H9 (cell line): Measurements from ENCODE around the gene KCNQ2. TPM values are rescaled to one million over a fixed set of nuclear protein-coding genes. Genes with fewer than 3 reads are reported as not detected.

Source experiments
- DNase-seq: peaks from one replicate; pipeline ENCODE4 v3.0.0-alpha.2; 2017
- H2AFZ ChIP-seq: one replicate; pipeline ENCODE4 v1.6.1; 2013; ENCODE audit warnings: mild to moderate bottlenecking, low read length, control low read depth, moderate library complexity
- H2AK5ac ChIP-seq: 2 replicates; pipeline ENCODE4 v1.6.1; 2013; ENCODE audit warnings: low read length, control low read depth, mixed read lengths; ENCODE audit not compliant: insufficient read length
- H2BK120ac ChIP-seq: one replicate; pipeline ENCODE4 v1.6.1; 2013; ENCODE audit warnings: low read depth, mild to moderate bottlenecking, low read length, control low read depth, inconsistent platforms; ENCODE audit not compliant: poor library complexity, severe bottlenecking
- H2BK12ac ChIP-seq: 2 replicates; pipeline ENCODE4 v1.6.1; 2013; ENCODE audit warnings: low read length, control low read depth, mixed read lengths, low read depth; ENCODE audit not compliant: insufficient read length
- H2BK15ac ChIP-seq: 2 replicates; pipeline ENCODE4 v1.6.1; 2013; ENCODE audit warnings: low read depth, low read length, control low read depth
- H2BK20ac ChIP-seq: one replicate; pipeline ENCODE4 v1.6.1; 2013; ENCODE audit warnings: low read depth, mild to moderate bottlenecking, low read length, control low read depth, inconsistent platforms; ENCODE audit not compliant: poor library complexity, severe bottlenecking
- H2BK5ac ChIP-seq: 2 replicates; pipeline ENCODE4 v1.6.1; 2013; ENCODE audit warnings: low read length, control low read depth, mixed read lengths; ENCODE audit not compliant: insufficient read length
- H3K14ac ChIP-seq: 2 replicates; pipeline ENCODE4 v1.6.1; 2013; ENCODE audit warnings: low read length, control low read depth; ENCODE audit not compliant: insufficient read depth
- H3K18ac ChIP-seq: 2 replicates; pipeline ENCODE4 v1.6.1; 2013; ENCODE audit warnings: low read depth, mild to moderate bottlenecking, mixed read lengths, low read length, control low read depth; ENCODE audit not compliant: insufficient read length
- H3K23ac ChIP-seq: 2 replicates; pipeline ENCODE4 v1.6.1; 2013; ENCODE audit warnings: low read length, control low read depth, mixed read lengths, low read depth; ENCODE audit not compliant: insufficient read length
- H3K23me2 ChIP-seq: 2 replicates; pipeline ENCODE4 v1.6.1; 2013; ENCODE audit warnings: low read depth, mild to moderate bottlenecking, mixed read lengths, low read length, control low read depth; ENCODE audit not compliant: insufficient read length, poor library complexity, severe bottlenecking
- H3K27ac ChIP-seq: 2 replicates; pipeline ENCODE4 v1.5.1; 2013; ENCODE audit warnings: low read length, control low read depth, mixed read lengths, low read depth; ENCODE audit not compliant: insufficient read length
- H3K27me3 ChIP-seq: 2 replicates; pipeline ENCODE4 v1.6.1; 2013; ENCODE audit warnings: low read length, control low read depth, inconsistent platforms; ENCODE audit not compliant: insufficient read depth
- H3K4ac ChIP-seq: 2 replicates; pipeline ENCODE4 v1.6.1; 2013; ENCODE audit warnings: low read depth, mild to moderate bottlenecking, control low read depth, inconsistent platforms, low read length, moderate library complexity
- H3K4me1 ChIP-seq: 2 replicates; pipeline ENCODE4 v1.6.1; 2013; ENCODE audit warnings: low read length, control low read depth, inconsistent platforms; ENCODE audit not compliant: insufficient read depth
- H3K4me2 ChIP-seq: 2 replicates; pipeline ENCODE4 v1.6.1; 2013; ENCODE audit warnings: low read length, control low read depth, mixed read lengths; ENCODE audit not compliant: insufficient read length, insufficient read depth
- H3K56ac ChIP-seq: 2 replicates; pipeline ENCODE4 v1.6.1; 2013; ENCODE audit warnings: low read depth, mild to moderate bottlenecking, mixed read lengths, low read length, control low read depth; ENCODE audit not compliant: insufficient read length
- H3K79me1 ChIP-seq: 2 replicates; pipeline ENCODE4 v1.6.1; 2013; ENCODE audit warnings: low read depth, mild to moderate bottlenecking, moderate library complexity, low read length, control low read depth, inconsistent platforms; ENCODE audit not compliant: insufficient read depth, poor library complexity, severe bottlenecking
- H3K79me2 ChIP-seq: 2 replicates; pipeline ENCODE4 v1.6.1; 2013; ENCODE audit warnings: low read length, control low read depth, inconsistent platforms; ENCODE audit not compliant: insufficient read depth
- H3K9ac ChIP-seq: 2 replicates; pipeline ENCODE4 v1.6.1; 2013; ENCODE audit warnings: low read length, control low read depth, mixed read lengths; ENCODE audit not compliant: insufficient read length; ENCODE audit errors: extremely low read depth
- H3K9me3 ChIP-seq: one replicate; pipeline ENCODE4 v1.6.1; 2013; ENCODE audit warnings: low read depth, low read length, inconsistent platforms; ENCODE audit not compliant: control insufficient read depth
- H3T11ph ChIP-seq: one replicate; pipeline ENCODE4 v1.6.1; 2013; ENCODE audit warnings: mild to moderate bottlenecking, low read length, control low read depth, inconsistent platforms
- H4K20me1 ChIP-seq: one replicate; pipeline ENCODE4 v1.6.1; 2013; ENCODE audit not compliant: control insufficient read depth, insufficient read length, insufficient read depth
- H4K5ac ChIP-seq: 2 replicates; pipeline ENCODE4 v1.6.1; 2013; ENCODE audit warnings: low read depth, mild to moderate bottlenecking, mixed read lengths, low read length, control low read depth; ENCODE audit not compliant: insufficient read length
- H4K8ac ChIP-seq: replicated peaks from 2 replicates; pipeline ENCODE4 v1.6.1; 2013; ENCODE audit warnings: low read length, control low read depth, mixed read lengths, low read depth; ENCODE audit not compliant: insufficient read length
- H4K91ac ChIP-seq: 2 replicates; pipeline ENCODE4 v1.6.1; 2013; ENCODE audit warnings: low read depth, mild to moderate bottlenecking, moderate library complexity, mixed read lengths, low read length, control low read depth; ENCODE audit not compliant: insufficient read length
- H3K27ac Mint-ChIP-seq, 3 experiments: 2 replicates in 2 of 3; 3 replicates in 1 of 3; pipeline ENCODE4 v1.8.0; 2020 to 2021; ENCODE audit warnings: mixed read lengths in 3 of 3, mild to moderate bottlenecking in 1 of 3, moderate library complexity in 1 of 3
- H3K27me3 Mint-ChIP-seq: 2 replicates; pipeline ENCODE4 v1.8.0; 2021; ENCODE audit warnings: low read depth, mild to moderate bottlenecking, moderate library complexity, mixed read lengths
- H3K36me3 Mint-ChIP-seq, 3 experiments: 2 replicates in 2 of 3; 3 replicates in 1 of 3; pipeline ENCODE4 v1.8.0; 2020 to 2021; ENCODE audit warnings: low read depth in 3 of 3, mixed read lengths in 3 of 3; ENCODE audit not compliant: insufficient read depth in 1 of 3
- H3K4me1 Mint-ChIP-seq, 2 experiments: 2 replicates each; pipeline ENCODE4 v1.8.0; 2020; ENCODE audit warnings: mixed read lengths in 2 of 2
- H3K4me3 Mint-ChIP-seq, 2 experiments: 2 replicates in 1 of 2; 3 replicates in 1 of 2; pipeline ENCODE4 v1.8.0; 2020 to 2021; ENCODE audit warnings: mild to moderate bottlenecking in 2 of 2, mixed read lengths in 2 of 2, moderate library complexity in 1 of 2
- H3K9me3 Mint-ChIP-seq, 2 experiments: 2 replicates in 1 of 2; 3 replicates in 1 of 2; pipeline ENCODE4 v1.8.0; 2020; ENCODE audit warnings: mild to moderate bottlenecking in 2 of 2, mixed read lengths in 2 of 2, moderate library complexity in 1 of 2
- CTCF ChIP-seq: fragments of 200-600 bp; sonication (generic); conservative IDR thresholded peaks from 3 replicates; pipeline ENCODE4 v1.8.0; 2021; ENCODE audit warnings: antibody characterized with exemption, mild to moderate bottlenecking
- WGBS: extraction: QIAGEN DNeasy Blood & Tissue Kit; methylation state at CpG from one replicate; pipeline ENCODE4 v1.1.7; 2013; ENCODE audit warnings: missing lambda C conversion rate, low lambda C conversion rate, mixed read lengths; ENCODE audit not compliant: insufficient read length; ENCODE audit errors: extremely low coverage; 5-methylcytosine and 5-hydroxymethylcytosine counted together
- total RNA-seq: library from RNA; stranded (reverse); gene quantifications from 2 replicates; pipeline ENCODE4 v1.2.1, GENCODE V29; 2021

The KCNQ2 gene
- total RNA-seq, 1 experiment from 2014 or later: 69.2 TPM

GRCh38 chr20:63464289-63464635 lies 8.2 kb downstream of the KCNQ2 start:
- no peaks in the 10 kb centered on the region for H3K9me3 ChIP-seq
- no CpG with 5 or more reads among the region's 12 CpGs for WGBS
- H3T11ph ChIP-seq: no peak overlapping the region
- H2AK5ac ChIP-seq: no peak overlapping the region
- H2AFZ ChIP-seq: no peak overlapping the region
- no peak overlapping the region for H3K4me2 ChIP-seq
- H4K5ac ChIP-seq: no peak overlapping the region
- TF ChIP-seq CTCF: no peak
- Mint-ChIP-seq H3K27ac (no peak overlapping the region), H3K27me3 (no peaks in the 10 kb centered on the region; the same call in 1 of the 2 replicates), H3K9me3 (no peaks in the 10 kb centered on the region), H3K4me1 (peaks cover 23 to 43% of the 10 kb centered on the region in 2 experiments), H3K36me3 (peaks cover 0 to 10% (median 0%) of the 10 kb centered on the region in 3 experiments; a peak in 2 of 7 replicates), H3K4me3 (no peak overlapping the region; a peak in 1 of 5 replicates)
- H2BK15ac ChIP-seq: no peak overlapping the region
- no peaks in the 10 kb centered on the region for H3K79me1 ChIP-seq
- no peak overlapping the region; the same call in 1 of the 2 replicates for H3K14ac ChIP-seq
- no peak overlapping the region for H3K4ac ChIP-seq
- no peak overlapping the region for H3K18ac ChIP-seq
- H3K23me2 ChIP-seq: no peaks in the 10 kb centered on the region
- H2BK120ac ChIP-seq: no peak overlapping the region
- H2BK5ac ChIP-seq: no peak overlapping the region
- H4K91ac ChIP-seq: no peak overlapping the region
- H3K4me1 ChIP-seq: no peaks in the 10 kb centered on the region
- H3K27me3 ChIP-seq: no peaks in the 10 kb centered on the region
- DNase-seq: no peak
- H4K20me1 ChIP-seq: no peaks in the 10 kb centered on the region
- H3K79me2 ChIP-seq: peaks cover 4% of the 10 kb centered on the region; the same call in 1 of the 2 replicates
- no peak overlapping the region for H2BK12ac ChIP-seq
- H3K23ac ChIP-seq: no peak overlapping the region
- no peak overlapping the region for H3K56ac ChIP-seq
- H3K9ac ChIP-seq: no peak overlapping the region
- H3K27ac ChIP-seq: no peak overlapping the region
- H2BK20ac ChIP-seq: no peak overlapping the region
- no peak overlapping the region for H4K8ac ChIP-seq
